ENCODE data around the gene LARP6.

DNA sequence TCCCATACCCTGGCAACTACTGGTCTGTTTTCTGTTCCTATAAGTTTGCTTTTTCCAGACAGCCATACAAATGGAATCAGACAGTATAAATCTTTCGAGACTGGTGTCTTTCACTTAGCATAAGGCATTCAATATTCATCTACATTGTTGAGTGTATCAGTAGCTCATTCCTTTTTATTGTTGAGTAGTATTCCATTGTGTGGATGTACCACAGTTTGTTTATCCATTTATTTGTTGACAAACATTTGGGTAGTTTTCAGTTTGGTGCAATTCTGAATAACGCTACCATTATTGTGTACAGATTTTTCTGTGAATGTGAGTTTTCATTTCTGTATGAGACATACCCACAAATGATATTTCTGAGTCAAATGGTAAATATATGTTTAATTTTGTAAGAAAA is 35.4 kb downstream of the LARP6 start:
- TF ChIP-seq, protein P1, sequence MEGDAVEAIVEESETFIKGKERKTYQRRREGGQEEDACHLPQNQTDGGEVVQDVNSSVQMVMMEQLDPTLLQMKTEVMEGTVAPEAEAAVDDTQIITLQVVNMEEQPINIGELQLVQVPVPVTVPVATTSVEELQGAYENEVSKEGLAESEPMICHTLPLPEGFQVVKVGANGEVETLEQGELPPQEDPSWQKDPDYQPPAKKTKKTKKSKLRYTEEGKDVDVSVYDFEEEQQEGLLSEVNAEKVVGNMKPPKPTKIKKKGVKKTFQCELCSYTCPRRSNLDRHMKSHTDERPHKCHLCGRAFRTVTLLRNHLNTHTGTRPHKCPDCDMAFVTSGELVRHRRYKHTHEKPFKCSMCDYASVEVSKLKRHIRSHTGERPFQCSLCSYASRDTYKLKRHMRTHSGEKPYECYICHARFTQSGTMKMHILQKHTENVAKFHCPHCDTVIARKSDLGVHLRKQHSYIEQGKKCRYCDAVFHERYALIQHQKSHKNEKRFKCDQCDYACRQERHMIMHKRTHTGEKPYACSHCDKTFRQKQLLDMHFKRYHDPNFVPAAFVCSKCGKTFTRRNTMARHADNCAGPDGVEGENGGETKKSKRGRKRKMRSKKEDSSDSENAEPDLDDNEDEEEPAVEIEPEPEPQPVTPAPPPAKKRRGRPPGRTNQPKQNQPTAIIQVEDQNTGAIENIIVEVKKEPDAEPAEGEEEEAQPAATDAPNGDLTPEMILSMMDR (IDR thresholded peaks at IDR 0.05): no peak
- no peak for TF ChIP-seq POLR2A (IDR thresholded peaks at IDR 0.05)

Data from adrenal gland (tissue), 5 donors.